DND-41 (cell line): ENCODE measurements around the gene VPREB3.
A peak's percentile ranks its signal among the peaks of the same experiment; 100 is the strongest.

Experiments used
- ATAC-seq: fragments of 200-7000 bp; cut with Tn5 transposase; 3 replicates; pipeline ENCODE4 v1.9.1; 2021; ENCODE audit warnings: low read depth; ENCODE audit not compliant: insufficient read depth
- DNase-seq: peaks from one replicate; pipeline ENCODE4 v3.0.0-alpha.2; 2020
- H2AFZ ChIP-seq: 2 replicates; pipeline ENCODE4 v1.6.0; 2012; ENCODE audit warnings: low read depth, low read length
- H3K27ac ChIP-seq: 2 replicates; pipeline ENCODE4 v1.5.1; 2012; ENCODE audit warnings: low read length, inconsistent platforms
- H3K27me3 ChIP-seq: fragments of 200-600 bp; sonication (generic); 2 replicates; pipeline ENCODE4 v1.6.0; 2012; ENCODE audit warnings: low read length, mild to moderate bottlenecking, inconsistent platforms; ENCODE audit not compliant: insufficient read depth, poor library complexity
- H3K36me3 ChIP-seq: 2 replicates; pipeline ENCODE4 v1.5.1; 2012; ENCODE audit warnings: low read length, inconsistent platforms; ENCODE audit not compliant: insufficient read depth
- H3K4me1 ChIP-seq: 2 replicates; pipeline ENCODE4 v1.5.1; 2012; ENCODE audit warnings: mild to moderate bottlenecking, low read length; ENCODE audit not compliant: insufficient read depth
- H3K4me2 ChIP-seq: 2 replicates; pipeline ENCODE4 v1.6.0; 2012; ENCODE audit warnings: mild to moderate bottlenecking, moderate library complexity, low read length, inconsistent platforms; ENCODE audit not compliant: insufficient read depth
- H3K4me3 ChIP-seq, 2 experiments: fragments of 200-600 bp in 1 of 2; shearing (Covaris generic) in 1 of 2; 2 replicates each; pipeline ENCODE4 v1.5.1; 2012 to 2016; ENCODE audit warnings: inconsistent platforms in 2 of 2, low read length in 2 of 2, mild to moderate bottlenecking in 2 of 2, low read depth in 1 of 2, moderate library complexity in 1 of 2
- H3K79me2 ChIP-seq: 2 replicates; pipeline ENCODE4 v1.6.0; 2012; ENCODE audit warnings: low read length, inconsistent platforms; ENCODE audit not compliant: insufficient read depth
- H3K9ac ChIP-seq: 2 replicates; pipeline ENCODE4 v1.6.0; 2012; ENCODE audit warnings: low read depth, mild to moderate bottlenecking, inconsistent platforms, low read length, moderate library complexity
- H3K9me3 ChIP-seq: 2 replicates; pipeline ENCODE4 v1.5.1; 2012; ENCODE audit warnings: low read length, moderate library complexity, mild to moderate bottlenecking, inconsistent platforms; ENCODE audit not compliant: insufficient read depth, severe bottlenecking
- H4K20me1 ChIP-seq: 2 replicates; pipeline ENCODE4 v1.6.0; 2012; ENCODE audit warnings: low read length; ENCODE audit not compliant: insufficient read depth
- EZH2 ChIP-seq: IDR thresholded peaks from 3 replicates; pipeline ENCODE4 v1.6.1; 2012; ENCODE audit warnings: borderline replicate concordance, low read depth, mild to moderate bottlenecking, moderate library complexity, low read length, inconsistent platforms; ENCODE audit not compliant: severe bottlenecking
- TF ChIP-seq, protein P1 (sequence below): IDR thresholded peaks from 2 replicates; pipeline ENCODE4 v1.5.1; 2012; ENCODE audit warnings: borderline replicate concordance, low read length, moderate library complexity, mild to moderate bottlenecking; ENCODE audit not compliant: poor library complexity, severe bottlenecking; ENCODE audit errors: extremely low read depth

Gene VPREB3

DNA sequence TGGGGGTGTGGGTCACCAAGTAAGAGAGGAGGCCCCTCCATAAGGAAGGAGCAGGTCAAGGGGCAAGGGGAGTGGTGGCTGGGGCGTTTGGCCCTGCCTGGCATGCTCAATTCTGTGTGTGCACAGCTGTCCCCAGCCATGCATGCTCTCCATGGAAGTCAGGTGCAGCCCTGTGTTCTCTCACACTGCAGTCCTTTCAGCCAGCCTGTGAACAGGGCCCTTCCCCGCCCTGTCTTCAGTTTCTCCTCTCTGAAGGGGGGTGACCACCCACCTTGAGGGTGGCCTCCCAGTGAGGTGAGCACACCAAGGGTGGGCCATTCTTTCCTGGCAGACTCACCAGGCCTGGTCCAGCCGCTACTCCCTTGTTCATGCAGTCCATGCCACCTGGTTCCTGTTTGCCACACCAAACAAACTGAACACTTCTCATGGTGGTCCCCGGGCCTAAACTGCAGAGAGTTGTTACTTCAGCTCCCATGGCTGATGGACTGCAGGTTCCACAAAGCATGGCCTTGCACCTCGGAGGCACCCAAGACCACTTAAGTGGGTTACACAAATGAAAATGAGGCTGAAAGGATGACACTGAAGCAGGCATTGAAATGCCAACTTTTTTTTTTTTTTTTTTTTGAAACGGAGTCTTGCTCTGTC is 15.2 kb upstream of the VPREB3 start:
- Histone ChIP-seq H3K79me2 (no peaks in the 10 kb centered on the region), H3K4me2 (no peak overlapping the region), H3K4me3 (no peak overlapping the region), H3K27me3 (no peaks in the 10 kb centered on the region), H2AFZ (no peak overlapping the region), H3K36me3 (no peaks in the 10 kb centered on the region; the same call in 1 of the 2 replicates), H3K27ac (no peak overlapping the region), H3K9ac (no peak overlapping the region), H3K9me3 (no peaks in the 10 kb centered on the region), H4K20me1 (no peaks in the 10 kb centered on the region), H3K4me1 (peaks cover 28% of the 10 kb centered on the region)
- DNase-seq (no peak), ATAC-seq (no peak)
- TF ChIP-seq, protein P1, sequence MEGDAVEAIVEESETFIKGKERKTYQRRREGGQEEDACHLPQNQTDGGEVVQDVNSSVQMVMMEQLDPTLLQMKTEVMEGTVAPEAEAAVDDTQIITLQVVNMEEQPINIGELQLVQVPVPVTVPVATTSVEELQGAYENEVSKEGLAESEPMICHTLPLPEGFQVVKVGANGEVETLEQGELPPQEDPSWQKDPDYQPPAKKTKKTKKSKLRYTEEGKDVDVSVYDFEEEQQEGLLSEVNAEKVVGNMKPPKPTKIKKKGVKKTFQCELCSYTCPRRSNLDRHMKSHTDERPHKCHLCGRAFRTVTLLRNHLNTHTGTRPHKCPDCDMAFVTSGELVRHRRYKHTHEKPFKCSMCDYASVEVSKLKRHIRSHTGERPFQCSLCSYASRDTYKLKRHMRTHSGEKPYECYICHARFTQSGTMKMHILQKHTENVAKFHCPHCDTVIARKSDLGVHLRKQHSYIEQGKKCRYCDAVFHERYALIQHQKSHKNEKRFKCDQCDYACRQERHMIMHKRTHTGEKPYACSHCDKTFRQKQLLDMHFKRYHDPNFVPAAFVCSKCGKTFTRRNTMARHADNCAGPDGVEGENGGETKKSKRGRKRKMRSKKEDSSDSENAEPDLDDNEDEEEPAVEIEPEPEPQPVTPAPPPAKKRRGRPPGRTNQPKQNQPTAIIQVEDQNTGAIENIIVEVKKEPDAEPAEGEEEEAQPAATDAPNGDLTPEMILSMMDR, result no peak
- TF ChIP-seq EZH2, result no peak

DNA sequence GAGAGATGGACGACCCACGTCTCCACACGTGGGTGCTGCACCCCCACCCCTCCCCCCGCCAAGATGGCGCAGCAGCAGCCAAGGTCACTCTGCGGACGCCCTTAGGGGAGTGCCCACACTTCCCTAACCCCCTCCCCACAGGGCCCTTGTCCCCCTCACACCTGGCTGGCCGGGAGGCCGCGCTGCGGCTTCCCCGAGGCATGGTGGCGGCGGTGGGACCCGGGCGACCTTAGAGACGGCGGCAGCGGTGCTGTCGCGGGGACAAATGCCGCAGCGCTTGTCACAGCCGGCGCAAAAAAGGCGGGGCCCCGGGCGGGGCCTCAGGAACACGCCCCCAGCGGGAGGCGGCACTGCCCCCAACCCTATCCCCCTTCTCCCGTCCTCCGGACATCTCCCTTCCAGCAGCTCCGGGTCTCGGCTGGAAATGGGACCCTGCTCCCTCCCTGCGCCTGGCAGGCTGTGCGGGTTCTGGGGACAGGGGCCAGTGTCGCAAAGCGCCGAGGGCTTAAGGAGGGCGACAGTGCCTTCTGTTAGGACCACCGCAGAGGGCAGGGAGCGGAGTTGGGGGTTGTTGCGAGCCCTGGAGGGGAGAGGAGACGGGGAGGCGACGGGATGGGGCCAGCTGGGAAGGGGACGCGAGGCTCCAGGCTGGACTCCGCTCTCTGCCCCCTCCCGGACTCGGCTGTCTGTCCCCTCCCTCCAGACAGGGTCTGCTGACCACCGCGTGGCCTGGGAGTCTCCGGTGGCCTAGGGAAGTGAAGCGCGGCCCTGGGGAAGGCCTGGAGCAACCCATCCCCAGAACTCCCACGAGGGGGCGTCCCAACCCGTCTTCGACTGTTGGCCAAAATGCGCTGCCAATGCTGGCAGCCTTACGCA is 13.7 kb upstream of the VPREB3 start, which contains the start of gene CHCHD10:
CHCHD10 (minus strand) TSS at position 300 of the 876 bp plus-strand sequence; CDS start at position 202, 98 bp downstream.
- H3K27me3 ChIP-seq, result no peaks in the 10 kb centered on the region
- DNase-seq, result peak; percentile 83
- TF ChIP-seq, protein P1, result peak; percentile 56
- TF ChIP-seq EZH2, result no peak
- peak within 1 kb of the TSS; percentile 91 for H3K4me2 ChIP-seq
- H4K20me1 ChIP-seq, result no peaks in the 10 kb centered on the region
- H3K9ac ChIP-seq, result peak within 1 kb of the TSS; percentile 64
- peak within 1 kb of the TSS; percentile 27 to 89; a peak in 3 of 4 replicates for H3K4me3 ChIP-seq
- H3K27ac ChIP-seq, result peak within 1 kb of the TSS; percentile 50
- ATAC-seq, result peak; percentile 77
- H3K36me3 ChIP-seq, result no peaks in the 10 kb centered on the region; the same call in 1 of the 2 replicates
- H3K9me3 ChIP-seq, result no peaks in the 10 kb centered on the region
- H3K79me2 ChIP-seq, result no peaks in the 10 kb centered on the region
- peak within 1 kb of the TSS; percentile 87 for H2AFZ ChIP-seq
- H3K4me1 ChIP-seq, result peaks cover 34% of the 10 kb centered on the region

DNA sequence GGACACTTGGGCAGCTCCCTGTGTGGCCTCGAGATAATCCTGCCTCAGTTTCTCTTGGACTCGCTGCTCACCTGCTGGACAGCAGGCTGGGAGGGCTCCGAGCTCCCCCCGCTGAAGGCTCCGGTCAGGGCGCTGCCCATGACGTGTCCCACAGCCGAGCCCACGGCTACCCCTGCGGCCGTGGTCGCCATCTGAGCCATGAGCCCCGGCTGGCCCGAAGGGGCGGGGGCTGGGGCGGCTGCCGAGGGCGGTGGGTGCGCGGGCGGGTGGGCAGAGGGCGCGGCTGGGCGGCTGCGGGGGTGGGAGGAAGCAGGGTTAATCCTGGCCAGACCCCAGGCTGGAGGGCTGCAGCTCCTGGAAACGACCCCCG is 13.1 kb upstream of the VPREB3 start:
- ATAC-seq (no peak; the same call in 2 of the 3 replicates), DNase-seq (no peak)
- Histone ChIP-seq H4K20me1 (no peaks in the 10 kb centered on the region), H2AFZ (peak overlapping the region; percentile 87), H3K36me3 (no peaks in the 10 kb centered on the region; the same call in 1 of the 2 replicates), H3K79me2 (no peaks in the 10 kb centered on the region), H3K4me1 (peaks cover 37% of the 10 kb centered on the region), H3K4me2 (peak overlapping the region; percentile 91), H3K27me3 (no peaks in the 10 kb centered on the region), H3K9ac (peak overlapping the region; percentile 64), H3K9me3 (no peaks in the 10 kb centered on the region), H3K4me3 (peak overlapping the region; percentile 27 to 89; a peak in 3 of 4 replicates), H3K27ac (peak overlapping the region; percentile 50; the same call in 1 of the 2 replicates)
- TF ChIP-seq, protein P1, result no peak
- TF ChIP-seq EZH2, result no peak
